GM13976 (cell line): ENCODE results near the gene CELF4.
"Not testable (repeated sequence)": the region's sequence is repeated elsewhere in the genome, so short reads cannot be mapped to it uniquely, and the experiment has no call there.

ENCODE experiments used
- DNase-seq: peaks from one replicate; pipeline ENCODE4 v3.0.0; 2012; ENCODE audit warnings: low spot score
- CTCF ChIP-seq: IDR thresholded peaks from 2 replicates; pipeline ENCODE4 v1.5.1; 2012; ENCODE audit warnings: borderline replicate concordance, mild to moderate bottlenecking; ENCODE audit not compliant: insufficient read depth; ENCODE audit errors: extremely low read depth, missing control alignments, control extremely low read depth
- in situ Hi-C: fragments of 300-500 bp; cut with MboI; formaldehyde crosslinking; loops from one replicate; pipeline ENCODE4 v1.12.0; 2022; ENCODE audit warnings: low sequenced_read_pairs, mixed read lengths, inconsistent platforms; ENCODE audit not compliant: unreplicated experiment

The CELF4 gene

GRCh38 chr18:37378336-37379010 lies 187.1 kb downstream of the CELF4 start:
- no peak for DNase-seq
- TF ChIP-seq CTCF, result no peak
- in situ Hi-C loops, result no loop called here

DNA sequence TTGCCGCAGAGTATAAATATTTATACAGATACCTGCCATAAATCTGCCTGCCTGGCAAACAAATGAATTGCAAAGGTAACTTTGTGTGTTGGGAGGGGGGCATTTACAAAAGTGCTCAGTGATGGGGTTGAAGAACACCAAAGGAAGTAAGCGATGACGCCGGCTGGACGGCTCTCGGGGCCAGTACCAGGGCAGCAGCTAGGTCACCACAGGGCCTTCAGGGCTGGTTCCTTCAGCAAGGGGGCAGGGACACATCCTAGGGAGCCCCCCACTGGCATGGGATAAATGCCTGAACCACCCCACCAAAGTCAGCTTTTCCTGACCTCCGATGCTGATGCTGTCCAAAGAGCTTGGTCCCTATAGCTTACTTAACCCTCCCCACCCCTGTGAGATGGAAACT lies 190.4 kb downstream of the CELF4 start:
- no peak for TF ChIP-seq CTCF
- in situ Hi-C loops, result no loop called here
- DNase-seq, result no peak

GRCh38 chr18:37368110-37368954 lies 197.3 kb downstream of the CELF4 start:
- no peak for DNase-seq
- TF ChIP-seq CTCF, result no peak
- in situ Hi-C loops, result no loop called here

DNA sequence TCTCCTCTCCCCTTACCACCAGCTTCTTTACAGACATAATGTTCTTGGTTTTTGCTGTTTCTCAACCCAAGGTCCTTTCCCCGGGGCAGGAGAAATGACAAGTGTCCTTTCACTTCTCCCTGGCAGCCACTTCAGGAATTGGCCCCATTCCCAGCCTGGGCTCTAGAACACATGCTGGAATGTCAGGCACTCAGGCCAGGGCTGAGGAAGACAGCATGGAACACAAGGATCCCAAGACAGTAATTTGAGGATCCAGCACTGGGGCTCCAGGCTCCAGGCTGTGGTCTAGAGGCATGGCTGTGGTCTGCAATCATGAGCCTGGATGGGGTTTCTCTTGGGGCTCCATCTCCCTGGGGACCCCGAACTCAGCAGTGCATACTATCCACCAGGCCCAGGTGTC lies 201.4 kb downstream of the CELF4 start:
- in situ Hi-C loops, result no loop called here

DNA sequence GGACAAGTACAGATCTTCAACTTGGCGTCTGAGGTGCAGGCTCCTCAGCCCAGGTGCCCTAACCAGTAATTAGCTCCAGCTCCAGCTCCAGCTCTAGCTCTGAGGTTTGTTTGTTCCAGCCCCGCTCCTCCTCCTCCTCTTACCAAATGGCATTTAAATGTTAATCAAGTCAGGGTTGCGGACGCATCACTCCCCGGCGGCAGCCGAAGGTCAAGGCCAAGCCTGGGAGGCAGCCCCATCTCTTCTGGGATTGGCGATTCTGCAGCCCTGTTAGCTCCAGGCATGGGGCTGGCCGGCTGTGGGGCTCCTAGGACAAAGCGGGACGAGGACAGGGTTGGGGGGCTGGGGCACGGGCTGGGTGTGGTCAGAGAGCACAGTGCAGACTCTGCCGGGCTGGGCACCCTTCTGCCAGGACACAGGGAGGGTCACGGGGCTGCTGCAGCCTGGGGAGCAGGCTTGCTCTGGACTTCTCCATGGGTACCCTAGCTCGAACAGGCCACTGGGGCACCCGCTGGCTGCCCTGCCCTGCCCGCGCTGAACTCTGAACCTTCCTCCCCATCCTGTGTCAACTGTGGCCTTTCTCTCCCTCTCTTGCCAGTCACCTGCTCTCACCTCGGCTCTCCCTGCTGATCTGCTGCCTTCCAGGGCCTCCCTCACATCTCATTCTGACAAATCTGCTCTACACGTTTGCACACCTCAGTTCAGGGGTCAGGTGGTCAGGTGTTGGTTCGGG lies 203.3 kb downstream of the CELF4 start:
- no peak for TF ChIP-seq CTCF
- DNase-seq, result no peak
- in situ Hi-C loops, result no loop called here

More for the DNA sequence above, 201.4 kb downstream of the CELF4 start:
- TF ChIP-seq CTCF, result no peak
- DNase-seq, result no peak

- in situ Hi-C loops, result no loop called here
- DNase-seq, result no peak
- no peak for TF ChIP-seq CTCF
Measured at GRCh38 chr18:37361335-37362157, 204.1 kb downstream of the CELF4 start.

GRCh38 chr18:37358061-37358460 lies 207.5 kb downstream of the CELF4 start:
- DNase-seq, in situ Hi-C loops: not testable (repeated sequence)
